Astrocyte (in vitro differentiated cells and primary cell): Measurements from ENCODE around the gene ATP8B4. TPM values are rescaled to one million over a fixed set of nuclear protein-coding genes. Genes with fewer than 3 reads are reported as not detected.

Experiments
- DNase-seq: peaks from one replicate; pipeline ENCODE4 v3.0.0-alpha.2; 2010; ENCODE audit warnings: low read depth
- FAIRE-seq: peaks from 2 replicates; lab custom pipeline; 2011; peaks lifted over from hg19 to GRCh38; lab: Jason Lieb, UNC
- H2AFZ ChIP-seq: 2 replicates; pipeline ENCODE4 v1.6.0; 2012; ENCODE audit warnings: low read depth, low read length, inconsistent platforms
- H3K27ac ChIP-seq: 2 replicates; pipeline ENCODE4 v1.5.1; 2011; ENCODE audit warnings: low read depth, low read length, inconsistent platforms
- H3K27me3 ChIP-seq: 2 replicates; pipeline ENCODE4 v1.6.0; 2011; ENCODE audit warnings: low read length, inconsistent platforms; ENCODE audit not compliant: insufficient read depth
- H3K36me3 ChIP-seq: 2 replicates; pipeline ENCODE4 v1.5.1; 2011; ENCODE audit warnings: low read length, inconsistent platforms; ENCODE audit not compliant: insufficient read depth
- H3K4me1 ChIP-seq: 2 replicates; pipeline ENCODE4 v1.5.1; 2011; ENCODE audit warnings: low read length, inconsistent platforms; ENCODE audit not compliant: insufficient read depth
- H3K4me2 ChIP-seq: 2 replicates; pipeline ENCODE4 v1.6.0; 2012; ENCODE audit warnings: low read length, inconsistent platforms
- H3K4me3 ChIP-seq: 2 replicates; pipeline ENCODE4 v1.5.1; 2011; ENCODE audit warnings: low read depth, mild to moderate bottlenecking, low read length, inconsistent platforms; ENCODE audit not compliant: insufficient read depth
- H3K79me2 ChIP-seq: 2 replicates; pipeline ENCODE4 v1.6.0; 2012; ENCODE audit warnings: mild to moderate bottlenecking, low read length, inconsistent platforms; ENCODE audit not compliant: insufficient read depth
- H3K9ac ChIP-seq: 2 replicates; pipeline ENCODE4 v1.6.0; 2012; ENCODE audit warnings: mild to moderate bottlenecking, low read length, inconsistent platforms
- H3K9me3 ChIP-seq: 2 replicates; pipeline ENCODE4 v1.5.1; 2012; ENCODE audit warnings: low read depth, mild to moderate bottlenecking, low read length, inconsistent platforms; ENCODE audit not compliant: insufficient read depth
- H4K20me1 ChIP-seq: 2 replicates; pipeline ENCODE4 v1.6.0; 2012; ENCODE audit warnings: low read length, inconsistent platforms; ENCODE audit not compliant: insufficient read depth
- H3K27ac Mint-ChIP-seq: one replicate; pipeline ENCODE4 v1.8.0; 2021; ENCODE audit warnings: mild to moderate bottlenecking, mixed read lengths; ENCODE audit not compliant: unreplicated experiment
- H3K27me3 Mint-ChIP-seq: one replicate; pipeline ENCODE4 v1.8.0; 2021; ENCODE audit warnings: low read depth, mixed read lengths; ENCODE audit not compliant: unreplicated experiment
- H3K36me3 Mint-ChIP-seq: one replicate; pipeline ENCODE4 v1.8.0; 2021; ENCODE audit warnings: low read depth, mixed read lengths; ENCODE audit not compliant: unreplicated experiment
- H3K4me1 Mint-ChIP-seq: one replicate; pipeline ENCODE4 v1.8.0; 2021; ENCODE audit warnings: low read depth, mixed read lengths; ENCODE audit not compliant: unreplicated experiment
- H3K4me3 Mint-ChIP-seq: one replicate; pipeline ENCODE4 v1.8.0; 2021; ENCODE audit warnings: mild to moderate bottlenecking, moderate library complexity, mixed read lengths; ENCODE audit not compliant: unreplicated experiment
- H3K9me3 Mint-ChIP-seq: one replicate; pipeline ENCODE4 v1.8.0; 2021; ENCODE audit warnings: mild to moderate bottlenecking, mixed read lengths; ENCODE audit not compliant: unreplicated experiment
- EZH2 ChIP-seq: IDR thresholded peaks from 2 replicates; pipeline ENCODE4 v1.6.1; 2012; ENCODE audit warnings: mild to moderate bottlenecking, low read length, inconsistent platforms; ENCODE audit not compliant: insufficient read depth
- total RNA-seq: library from RNA; stranded (reverse); gene quantifications from 2 replicates; pipeline ENCODE4 v1.2.1, GENCODE V29; 2021
- TF ChIP-seq, protein P1 (sequence below): IDR thresholded peaks from 2 replicates; pipeline ENCODE4 v1.5.1; 2011; ENCODE audit warnings: low read depth, mild to moderate bottlenecking, inconsistent platforms, low read length, moderate library complexity; ENCODE audit not compliant: insufficient read depth

Gene ATP8B4
- total RNA-seq, 1 donor from 2014 or later, result 0.23 TPM

GRCh38 chr15:49876401-49877038, 242.5 kb downstream of the ATP8B4 start:
- H3K27me3 Mint-ChIP-seq, result no peaks in the 10 kb centered on the region
- no peaks in the 10 kb centered on the region for H3K79me2 ChIP-seq
- no peak overlapping the region for H3K4me3 Mint-ChIP-seq
- no peak for DNase-seq
- H3K9me3 Mint-ChIP-seq, result no peaks in the 10 kb centered on the region
- no peak overlapping the region for H3K27ac Mint-ChIP-seq
- FAIRE-seq, result no peak
- no peak overlapping the region for H3K9ac ChIP-seq
- no peaks in the 10 kb centered on the region for H4K20me1 ChIP-seq
- no peak overlapping the region for H3K4me2 ChIP-seq
- no peak overlapping the region for H3K4me3 ChIP-seq
- no peaks in the 10 kb centered on the region for H3K4me1 ChIP-seq
- H3K27me3 ChIP-seq, result no peaks in the 10 kb centered on the region
- H3K9me3 ChIP-seq, result no peaks in the 10 kb centered on the region
- no peak for TF ChIP-seq EZH2
- TF ChIP-seq, protein P1, sequence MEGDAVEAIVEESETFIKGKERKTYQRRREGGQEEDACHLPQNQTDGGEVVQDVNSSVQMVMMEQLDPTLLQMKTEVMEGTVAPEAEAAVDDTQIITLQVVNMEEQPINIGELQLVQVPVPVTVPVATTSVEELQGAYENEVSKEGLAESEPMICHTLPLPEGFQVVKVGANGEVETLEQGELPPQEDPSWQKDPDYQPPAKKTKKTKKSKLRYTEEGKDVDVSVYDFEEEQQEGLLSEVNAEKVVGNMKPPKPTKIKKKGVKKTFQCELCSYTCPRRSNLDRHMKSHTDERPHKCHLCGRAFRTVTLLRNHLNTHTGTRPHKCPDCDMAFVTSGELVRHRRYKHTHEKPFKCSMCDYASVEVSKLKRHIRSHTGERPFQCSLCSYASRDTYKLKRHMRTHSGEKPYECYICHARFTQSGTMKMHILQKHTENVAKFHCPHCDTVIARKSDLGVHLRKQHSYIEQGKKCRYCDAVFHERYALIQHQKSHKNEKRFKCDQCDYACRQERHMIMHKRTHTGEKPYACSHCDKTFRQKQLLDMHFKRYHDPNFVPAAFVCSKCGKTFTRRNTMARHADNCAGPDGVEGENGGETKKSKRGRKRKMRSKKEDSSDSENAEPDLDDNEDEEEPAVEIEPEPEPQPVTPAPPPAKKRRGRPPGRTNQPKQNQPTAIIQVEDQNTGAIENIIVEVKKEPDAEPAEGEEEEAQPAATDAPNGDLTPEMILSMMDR, result no peak
- H2AFZ ChIP-seq, result no peak overlapping the region
- H3K4me1 Mint-ChIP-seq, result peaks cover 6% of the 10 kb centered on the region
- no peaks in the 10 kb centered on the region for H3K36me3 ChIP-seq
- H3K36me3 Mint-ChIP-seq, result no peaks in the 10 kb centered on the region
- H3K27ac ChIP-seq, result no peak overlapping the region

- H3K4me2 ChIP-seq, result no peak overlapping the region
- no peaks in the 10 kb centered on the region for H4K20me1 ChIP-seq
- Mint-ChIP-seq H3K36me3 (no peaks in the 10 kb centered on the region), H3K4me3 (no peak overlapping the region), H3K27me3 (no peaks in the 10 kb centered on the region), H3K9me3 (no peaks in the 10 kb centered on the region), H3K27ac (no peak overlapping the region), H3K4me1 (peaks cover 6% of the 10 kb centered on the region)
- FAIRE-seq (no peak), DNase-seq (no peak)
- no peak overlapping the region for H3K9ac ChIP-seq
- TF ChIP-seq EZH2, result no peak
- TF ChIP-seq, protein P1, result peak; percentile 5
- H2AFZ ChIP-seq, result no peak overlapping the region
- no peaks in the 10 kb centered on the region for H3K9me3 ChIP-seq
- no peaks in the 10 kb centered on the region for H3K36me3 ChIP-seq
- no peaks in the 10 kb centered on the region for H3K4me1 ChIP-seq
- no peaks in the 10 kb centered on the region for H3K27me3 ChIP-seq
- H3K79me2 ChIP-seq, result no peaks in the 10 kb centered on the region
- H3K27ac ChIP-seq, result no peak overlapping the region
- no peak overlapping the region for H3K4me3 ChIP-seq
Measured at GRCh38 chr15:49875392-49875791, 243.6 kb downstream of the ATP8B4 start.

DNA sequence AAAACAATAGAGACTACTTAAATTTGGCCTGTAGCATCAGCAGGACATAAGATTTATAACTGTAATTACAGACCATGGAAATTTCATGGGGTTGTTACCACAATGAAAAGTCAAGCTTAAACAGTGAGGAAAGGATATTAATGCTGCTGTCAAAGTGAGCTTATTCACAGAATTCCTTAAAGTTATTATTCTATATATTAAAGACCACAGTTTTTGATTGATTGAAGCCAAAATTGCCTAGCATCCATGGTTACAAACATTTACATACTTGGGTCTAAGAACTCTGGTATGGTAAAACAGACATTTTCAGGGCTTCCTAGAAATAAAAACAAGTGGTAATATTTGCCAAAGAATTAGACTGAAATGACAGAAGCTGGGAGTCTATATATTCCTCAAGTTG, 248.6 kb downstream of the ATP8B4 start:
- H3K27me3 ChIP-seq, result no peaks in the 10 kb centered on the region
- no peaks in the 10 kb centered on the region for H3K79me2 ChIP-seq
- H3K4me3 ChIP-seq, result no peak overlapping the region
- no peak overlapping the region for H3K27ac ChIP-seq
- Mint-ChIP-seq H3K9me3 (no peaks in the 10 kb centered on the region), H3K4me1 (peaks cover 6% of the 10 kb centered on the region), H3K27ac (no peak overlapping the region), H3K27me3 (no peaks in the 10 kb centered on the region), H3K4me3 (no peak overlapping the region), H3K36me3 (no peaks in the 10 kb centered on the region)
- H3K4me1 ChIP-seq, result no peaks in the 10 kb centered on the region
- FAIRE-seq, result no peak
- H4K20me1 ChIP-seq, result no peaks in the 10 kb centered on the region
- no peak for DNase-seq
- H3K9ac ChIP-seq, result no peak overlapping the region
- H3K4me2 ChIP-seq, result no peak overlapping the region
- H2AFZ ChIP-seq, result no peak overlapping the region
- TF ChIP-seq, protein P1, result no peak
- TF ChIP-seq EZH2, result no peak
- no peaks in the 10 kb centered on the region for H3K9me3 ChIP-seq
- H3K36me3 ChIP-seq, result no peaks in the 10 kb centered on the region
